KOPT-K1 (cell line): ENCODE measurements around the gene SPRED3.

Experiments
- H3K27ac ChIP-seq: fragments of 200-600 bp; sonication (generic); 2 replicates; pipeline ENCODE4 v1.5.1; 2016; ENCODE audit warnings: antibody characterized with exemption, mild to moderate bottlenecking, low read depth, low read length; ENCODE audit not compliant: poor library complexity, severe bottlenecking
- H3K36me3 ChIP-seq: fragments of 200-600 bp; sonication (generic); 2 replicates; pipeline ENCODE4 v1.5.1; 2017; ENCODE audit warnings: antibody characterized with exemption, mild to moderate bottlenecking, low read length, moderate library complexity; ENCODE audit not compliant: insufficient read depth
- H3K9me3 ChIP-seq: fragments of 200-600 bp; sonication (generic); 2 replicates; pipeline ENCODE4 v1.5.1; 2017; ENCODE audit warnings: antibody characterized with exemption, low read length, mild to moderate bottlenecking; ENCODE audit not compliant: insufficient read depth, poor library complexity, severe bottlenecking

The SPRED3 gene

GRCh38 chr19:38383743-38384142, 4.8 kb upstream of the SPRED3 start:
- Histone ChIP-seq H3K27ac (no peak overlapping the region), H3K36me3 (peaks cover 66% of the 10 kb centered on the region), H3K9me3 (no peaks in the 10 kb centered on the region)

DNA sequence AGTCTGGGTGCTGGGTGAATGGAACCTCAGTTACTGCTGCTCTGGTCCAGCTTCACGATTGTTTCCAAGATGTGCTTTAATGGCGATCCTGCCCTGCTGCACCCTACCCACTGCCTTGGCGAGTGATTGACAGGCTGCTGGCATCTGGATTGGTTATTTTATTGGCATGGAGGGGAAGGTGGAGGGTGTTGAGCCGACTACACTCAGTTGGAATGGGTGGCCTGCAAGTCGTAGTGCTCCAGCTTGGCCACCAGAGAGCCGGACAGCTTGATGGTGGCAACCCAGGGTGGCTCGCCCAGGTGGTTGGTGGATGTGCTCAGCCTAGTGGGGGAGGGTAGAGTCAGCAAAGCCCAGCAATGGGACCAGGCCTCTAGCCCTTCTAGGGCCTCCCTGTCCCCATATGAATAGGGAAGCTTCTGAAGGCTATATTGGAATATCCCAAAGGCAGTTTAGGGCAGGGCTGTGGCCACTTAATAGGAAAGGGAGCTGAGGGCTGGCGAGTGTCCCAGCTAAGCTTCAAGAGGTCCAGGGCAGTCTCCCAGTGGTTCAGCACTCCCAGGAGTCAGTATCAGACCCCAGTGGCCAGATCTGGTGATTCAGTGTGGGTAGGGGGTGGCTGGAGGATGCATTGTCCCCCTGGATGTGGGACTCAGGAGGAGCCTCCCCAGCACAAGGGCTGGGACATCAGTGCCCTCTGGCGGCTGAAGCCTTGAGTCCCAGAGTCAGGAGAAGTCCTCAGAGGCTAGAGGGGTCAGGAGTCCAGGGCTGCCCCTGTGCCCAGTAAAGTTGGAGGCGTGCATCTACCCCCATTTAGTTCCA, 4.1 kb upstream of the SPRED3 start:
- no peaks in the 10 kb centered on the region for H3K9me3 ChIP-seq
- no peak overlapping the region for H3K27ac ChIP-seq
- H3K36me3 ChIP-seq: peaks cover 59% of the 10 kb centered on the region

- Histone ChIP-seq H3K9me3 (no peaks in the 10 kb centered on the region), H3K27ac (no peak overlapping the region), H3K36me3 (peaks cover 53% of the 10 kb centered on the region)
These were observed 3.3 kb upstream of the SPRED3 start for GRCh38 chr19:38385057-38385803.

DNA sequence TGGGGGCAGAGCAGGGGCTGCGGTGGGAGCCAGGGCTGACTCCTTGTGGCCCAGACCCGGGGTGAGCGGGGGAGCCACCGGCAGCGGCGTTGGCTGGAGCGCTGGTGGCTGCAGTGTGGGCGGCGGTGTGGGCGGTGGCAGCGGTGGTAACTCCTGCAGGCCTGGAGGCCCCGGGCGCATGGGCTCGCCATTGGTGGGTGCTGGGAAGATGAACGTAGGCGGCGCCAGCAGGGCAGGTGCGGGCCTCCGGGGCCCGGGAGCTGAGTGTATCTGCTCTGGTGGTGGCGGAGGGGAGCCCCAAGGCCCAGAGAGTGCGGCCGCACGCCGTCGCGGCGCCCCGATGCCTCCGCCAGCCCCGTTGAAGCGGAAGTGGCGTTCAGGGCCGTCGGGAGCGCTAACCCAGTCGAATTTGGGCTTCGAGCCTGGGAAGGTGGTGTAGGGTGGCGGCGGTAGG, 2.7 kb upstream of the SPRED3 start:
- no peaks in the 10 kb centered on the region for H3K9me3 ChIP-seq
- H3K36me3 ChIP-seq: peaks cover 47% of the 10 kb centered on the region
- no peak overlapping the region for H3K27ac ChIP-seq

DNA sequence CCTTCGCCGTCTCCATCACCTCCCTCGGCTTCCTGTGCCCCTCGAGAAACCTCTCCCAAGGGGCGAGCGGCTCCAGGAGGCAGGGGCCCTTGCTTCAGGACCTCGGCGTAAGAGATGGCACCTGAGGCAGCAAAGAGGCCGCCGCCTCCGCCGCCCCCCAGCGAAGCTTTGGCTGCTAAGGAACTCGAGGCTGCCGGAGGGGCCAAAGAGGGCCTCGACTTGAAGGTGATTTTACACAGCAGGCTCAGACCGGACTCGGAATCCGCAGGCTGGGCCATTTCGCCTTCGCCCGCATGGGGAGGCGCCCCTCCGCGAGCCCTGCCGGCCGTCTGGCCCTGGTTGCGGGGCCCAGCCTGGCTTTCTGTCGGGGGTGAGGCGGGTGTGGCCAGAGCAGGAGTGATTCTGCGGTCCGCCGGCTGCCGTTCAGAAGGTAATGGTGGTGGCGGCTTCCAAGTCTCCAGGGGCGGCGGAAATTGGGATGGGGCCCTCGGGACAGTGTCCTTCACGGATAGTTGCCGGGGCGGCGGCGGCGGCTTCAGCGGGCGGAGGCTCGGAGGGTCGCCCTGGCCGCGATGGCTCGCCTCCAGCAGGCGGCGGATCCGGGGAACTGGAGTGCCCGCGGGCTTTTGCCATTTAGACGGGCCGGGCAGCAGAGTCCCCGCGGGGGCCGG, 2.1 kb upstream of the SPRED3 start:
- Histone ChIP-seq H3K9me3 (no peaks in the 10 kb centered on the region), H3K27ac (no peak overlapping the region), H3K36me3 (peaks cover 41% of the 10 kb centered on the region)

- H3K27ac ChIP-seq: no peak overlapping the region
- H3K36me3 ChIP-seq: peaks cover 34% of the 10 kb centered on the region
- no peaks in the 10 kb centered on the region for H3K9me3 ChIP-seq
These were observed 1.4 kb upstream of the SPRED3 start for GRCh38 chr19:38386971-38387549.

DNA sequence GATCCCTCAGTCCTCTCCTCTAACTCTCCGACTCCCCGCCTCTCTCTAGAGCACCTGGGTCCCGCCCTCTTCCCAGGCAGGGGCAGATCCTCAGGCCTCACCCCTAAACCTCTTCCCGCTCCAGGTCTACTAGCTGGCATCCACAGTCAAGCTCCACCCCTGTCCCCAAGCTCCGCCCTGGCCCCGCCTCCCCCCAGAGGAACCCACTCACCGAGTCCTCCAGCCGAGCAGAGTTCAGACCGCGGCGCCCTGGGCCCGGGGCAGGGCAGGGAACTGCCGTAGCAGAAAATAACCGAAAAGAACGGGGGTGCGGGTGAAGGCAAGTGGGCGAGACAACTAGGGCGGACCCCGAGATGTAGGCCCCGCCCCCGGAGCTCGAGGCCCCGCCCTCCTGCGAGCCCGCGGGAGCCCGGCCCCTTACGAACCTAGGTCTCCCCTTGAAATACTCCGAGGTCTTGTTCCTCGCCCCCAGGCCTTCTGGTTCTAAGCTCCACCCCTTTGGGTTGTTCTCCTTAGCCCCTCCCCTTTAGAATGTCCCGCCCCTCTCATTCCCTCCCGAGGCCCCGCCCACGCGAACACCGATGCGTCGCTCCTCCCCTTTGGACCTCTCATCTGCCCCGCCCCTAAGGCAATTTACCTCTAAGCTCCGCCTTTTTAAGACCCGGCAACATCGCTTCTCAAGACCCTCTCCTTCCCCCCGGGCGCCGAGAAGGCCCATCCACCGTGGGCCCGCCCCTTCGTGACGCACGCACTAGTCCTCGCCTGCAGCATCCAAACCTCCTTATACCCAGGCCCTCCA, 748 bp upstream of the SPRED3 start, which contains the start of gene GGN:
GGN (minus strand) TSS at position 485 of the 799 bp plus-strand sequence. CDS start 773 bp downstream, outside the sequence.
- Histone ChIP-seq H3K9me3 (no peaks in the 10 kb centered on the region), H3K27ac (no peak within 1 kb of the TSS), H3K36me3 (peaks cover 27% of the 10 kb centered on the region)

DNA sequence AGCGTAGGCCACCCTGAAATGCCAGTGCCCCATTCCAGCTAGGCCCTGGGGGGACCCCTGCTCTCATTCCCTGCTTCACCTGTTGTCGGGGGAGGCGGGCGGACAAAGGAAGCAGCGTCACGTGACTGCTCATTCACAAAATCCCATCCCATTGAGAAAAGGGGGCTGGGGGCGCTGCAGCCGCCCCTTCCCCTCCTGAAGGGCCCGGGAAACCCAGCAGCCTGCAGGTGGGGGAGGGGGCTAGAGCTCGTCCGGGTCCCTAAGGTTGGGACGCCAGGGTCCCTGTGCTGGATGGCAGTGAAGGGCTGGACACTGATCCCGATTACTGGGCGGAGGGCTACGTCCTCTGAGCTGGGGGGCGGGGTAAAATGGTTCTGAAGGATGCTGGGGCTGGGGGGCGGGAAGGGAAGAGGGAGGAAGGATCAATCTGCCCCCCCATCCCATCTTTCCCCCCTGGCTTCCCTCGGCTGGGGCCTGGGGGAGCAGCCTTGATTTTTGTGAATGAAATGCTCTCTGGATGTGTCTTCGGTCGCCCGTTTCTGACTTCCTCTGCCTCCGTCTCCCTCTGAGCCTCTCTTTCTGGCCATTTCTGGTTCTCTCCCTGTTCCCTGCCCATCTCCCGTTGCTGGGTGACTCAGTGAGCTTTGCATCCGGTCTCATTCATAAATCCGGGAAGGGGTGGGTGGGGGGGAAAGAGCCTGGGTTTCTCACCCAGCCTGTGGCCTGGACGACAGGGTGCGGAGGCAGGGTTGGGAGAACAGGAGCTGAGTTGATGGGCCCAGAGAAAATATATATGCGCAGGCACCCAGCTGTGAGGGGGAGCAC, 816 bp downstream of the SPRED3 start:
- peaks cover 12% of the 10 kb centered on the region for H3K36me3 ChIP-seq
- no peaks in the 10 kb centered on the region for H3K9me3 ChIP-seq
- H3K27ac ChIP-seq: no peak overlapping the region

- Histone ChIP-seq H3K27ac (no peak overlapping the region), H3K36me3 (peaks cover 2% of the 10 kb centered on the region; the same call in 1 of the 2 replicates), H3K9me3 (no peaks in the 10 kb centered on the region)
These were observed 1.7 kb downstream of the SPRED3 start for GRCh38 chr19:38389957-38390924.

GRCh38 chr19:38391911-38392464, 3.5 kb downstream of the SPRED3 start:
- H3K36me3 ChIP-seq: no peaks in the 10 kb centered on the region
- H3K9me3 ChIP-seq: no peaks in the 10 kb centered on the region
- no peak overlapping the region for H3K27ac ChIP-seq

DNA sequence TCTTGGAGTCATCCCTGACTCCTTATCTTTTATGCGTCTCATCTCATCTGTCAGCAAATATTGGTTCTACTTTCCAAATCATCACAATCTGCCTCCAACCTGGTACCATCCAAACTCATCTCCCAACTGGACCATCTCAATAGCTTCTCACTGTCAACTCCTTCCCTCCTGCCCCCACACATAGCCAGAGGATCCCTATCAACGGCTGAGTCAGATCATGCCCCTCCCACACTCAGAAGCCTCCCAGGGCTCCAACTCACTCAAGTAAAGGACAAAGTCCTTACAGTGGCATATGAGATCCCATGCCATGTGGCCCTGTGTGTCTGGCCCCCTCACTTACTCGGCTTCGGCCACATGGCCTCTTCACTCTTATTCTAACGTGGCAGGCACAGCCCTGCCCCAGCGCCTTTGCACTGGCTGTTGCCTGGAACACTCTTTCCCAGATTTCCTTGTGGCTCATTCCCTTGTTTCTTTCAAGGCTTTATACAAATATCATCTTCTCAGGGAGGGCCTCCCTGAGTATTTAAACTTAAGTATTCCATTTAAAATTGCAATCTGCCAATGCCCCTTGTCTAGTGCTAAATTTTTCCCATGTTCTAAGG, 4.3 kb downstream of the SPRED3 start:
- H3K36me3 ChIP-seq: no peaks in the 10 kb centered on the region
- H3K27ac ChIP-seq: no peak overlapping the region
- no peaks in the 10 kb centered on the region for H3K9me3 ChIP-seq

DNA sequence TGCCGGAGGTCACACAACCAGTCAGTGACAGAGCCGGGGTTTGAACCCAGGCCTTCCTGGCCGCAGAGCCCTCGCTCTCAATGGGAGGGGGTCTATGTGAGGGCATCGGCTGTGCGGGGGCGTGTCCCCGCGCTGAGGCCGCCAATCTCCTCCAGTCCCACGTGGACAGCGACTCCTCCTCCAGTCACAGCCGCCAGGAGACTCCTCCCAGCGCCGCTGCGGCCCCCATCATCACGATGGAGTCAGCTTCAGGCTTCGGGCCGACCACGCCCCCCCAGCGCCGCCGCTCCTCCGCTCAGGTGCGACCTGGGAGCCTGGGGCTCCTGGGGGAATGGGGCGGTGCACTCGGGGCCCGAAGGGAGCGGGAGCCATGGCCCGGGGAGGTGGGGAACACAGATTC, 6.0 kb downstream of the SPRED3 start:
- Histone ChIP-seq H3K27ac (no peak overlapping the region), H3K36me3 (no peaks in the 10 kb centered on the region), H3K9me3 (no peaks in the 10 kb centered on the region)
